Measurements from ENCODE around the gene NPLOC4. TPM values are rescaled to one million over a fixed set of nuclear protein-coding genes. Genes with fewer than 3 reads are reported as not detected.

NPLOC4 gene
- total and polyA plus RNA-seq, 2 donors (not counting 1 experiment from before 2014, with no cell fraction given) = 51.0 to 62.5 TPM

- Histone ChIP-seq H3K79me2 (ENCODE audit: control insufficient read depth, insufficient read depth, low read length) (no peaks in the 10 kb centered on the region), H2AFZ (ENCODE audit: low read length) (no peak overlapping the region), H3K4me2 (ENCODE audit: extremely low read depth, insufficient read depth, low read length) (no peak overlapping the region), H3K9me3 (ENCODE audit: control insufficient read depth, insufficient read depth, low read depth, low read length) (no peaks in the 10 kb centered on the region), H3K27ac (ENCODE audit: insufficient read depth, low read length) (no peak overlapping the region), H3K4me1 (ENCODE audit: control insufficient read depth, extremely low read depth, insufficient read depth, low read length) (peaks cover 22% of the 10 kb centered on the region), H3K9ac (ENCODE audit: insufficient read depth, low read length) (no peak overlapping the region), H4K20me1 (ENCODE audit: control insufficient read depth, extremely low read depth, insufficient read depth, low read length) (no peaks in the 10 kb centered on the region), H3K36me3 (ENCODE audit: control insufficient read depth, insufficient read depth, low read length) (peaks cover 25% of the 10 kb centered on the region), H3K27me3 (ENCODE audit: control insufficient read depth, insufficient read depth, low read length) (no peaks in the 10 kb centered on the region), H3K4me3 (replicated peaks in 1 of 4; ENCODE audit: control extremely low read depth in 1 of 4, insufficient read depth in 1 of 4, low read depth in 3 of 4, low read length in 4 of 4) (no peak overlapping the region)
- TF ChIP-seq EZH2 (IDR thresholded peaks at IDR 0.05; ENCODE audit: low read length, missing control alignments) = no peak
- TF ChIP-seq, protein P1, sequence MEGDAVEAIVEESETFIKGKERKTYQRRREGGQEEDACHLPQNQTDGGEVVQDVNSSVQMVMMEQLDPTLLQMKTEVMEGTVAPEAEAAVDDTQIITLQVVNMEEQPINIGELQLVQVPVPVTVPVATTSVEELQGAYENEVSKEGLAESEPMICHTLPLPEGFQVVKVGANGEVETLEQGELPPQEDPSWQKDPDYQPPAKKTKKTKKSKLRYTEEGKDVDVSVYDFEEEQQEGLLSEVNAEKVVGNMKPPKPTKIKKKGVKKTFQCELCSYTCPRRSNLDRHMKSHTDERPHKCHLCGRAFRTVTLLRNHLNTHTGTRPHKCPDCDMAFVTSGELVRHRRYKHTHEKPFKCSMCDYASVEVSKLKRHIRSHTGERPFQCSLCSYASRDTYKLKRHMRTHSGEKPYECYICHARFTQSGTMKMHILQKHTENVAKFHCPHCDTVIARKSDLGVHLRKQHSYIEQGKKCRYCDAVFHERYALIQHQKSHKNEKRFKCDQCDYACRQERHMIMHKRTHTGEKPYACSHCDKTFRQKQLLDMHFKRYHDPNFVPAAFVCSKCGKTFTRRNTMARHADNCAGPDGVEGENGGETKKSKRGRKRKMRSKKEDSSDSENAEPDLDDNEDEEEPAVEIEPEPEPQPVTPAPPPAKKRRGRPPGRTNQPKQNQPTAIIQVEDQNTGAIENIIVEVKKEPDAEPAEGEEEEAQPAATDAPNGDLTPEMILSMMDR (conservative IDR thresholded peaks at IDR 0.05 in 1 of 2, IDR thresholded peaks at IDR 0.05 in 1 of 2; ENCODE audit: low read depth in 1 of 2, low read length in 2 of 2) = peak; percentile 10 to 19
- no peak for DNase-seq (ENCODE audit: low read depth in 2 of 2)
Measured at GRCh38 chr17:81558941-81559806, 77.7 kb downstream of the NPLOC4 start.

DNA sequence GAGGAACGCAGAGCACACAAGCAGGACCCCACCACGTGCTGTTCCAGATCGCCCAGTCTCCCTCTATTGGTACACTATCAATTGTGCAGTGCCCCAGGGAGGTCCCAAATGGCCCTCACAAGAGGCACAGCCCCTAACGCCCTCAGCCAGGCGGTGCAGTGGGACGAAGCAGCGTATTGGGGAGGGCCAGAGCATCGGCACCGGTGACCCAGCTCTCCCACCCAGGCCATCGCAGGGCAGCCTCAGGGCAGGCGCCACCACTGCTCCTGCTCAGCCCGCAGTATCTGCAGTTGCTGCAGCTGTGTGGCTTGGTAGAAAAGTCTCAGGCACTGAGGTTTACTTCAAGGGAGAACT is 78.8 kb downstream of the NPLOC4 start:
- Histone ChIP-seq H2AFZ (ENCODE audit: low read length) (no peak overlapping the region), H3K27ac (ENCODE audit: insufficient read depth, low read length) (no peak overlapping the region), H3K4me2 (ENCODE audit: extremely low read depth, insufficient read depth, low read length) (no peak overlapping the region), H3K9me3 (ENCODE audit: control insufficient read depth, insufficient read depth, low read depth, low read length) (no peaks in the 10 kb centered on the region), H3K36me3 (ENCODE audit: control insufficient read depth, insufficient read depth, low read length) (peaks cover 25% of the 10 kb centered on the region), H3K9ac (ENCODE audit: insufficient read depth, low read length) (no peak overlapping the region), H3K4me3 (replicated peaks in 1 of 4; ENCODE audit: control extremely low read depth in 1 of 4, insufficient read depth in 1 of 4, low read depth in 3 of 4, low read length in 4 of 4) (no peak overlapping the region), H3K27me3 (ENCODE audit: control insufficient read depth, insufficient read depth, low read length) (no peaks in the 10 kb centered on the region), H4K20me1 (ENCODE audit: control insufficient read depth, extremely low read depth, insufficient read depth, low read length) (no peaks in the 10 kb centered on the region), H3K79me2 (ENCODE audit: control insufficient read depth, insufficient read depth, low read length) (no peaks in the 10 kb centered on the region), H3K4me1 (ENCODE audit: control insufficient read depth, extremely low read depth, insufficient read depth, low read length) (peaks cover 28% of the 10 kb centered on the region)
- DNase-seq (ENCODE audit: low read depth in 2 of 2) = no peak
- TF ChIP-seq, protein P1 (conservative IDR thresholded peaks at IDR 0.05 in 1 of 2, IDR thresholded peaks at IDR 0.05 in 1 of 2; ENCODE audit: low read depth in 1 of 2, low read length in 2 of 2) = no peak
- TF ChIP-seq EZH2 (IDR thresholded peaks at IDR 0.05; ENCODE audit: low read length, missing control alignments) = no peak

DNA sequence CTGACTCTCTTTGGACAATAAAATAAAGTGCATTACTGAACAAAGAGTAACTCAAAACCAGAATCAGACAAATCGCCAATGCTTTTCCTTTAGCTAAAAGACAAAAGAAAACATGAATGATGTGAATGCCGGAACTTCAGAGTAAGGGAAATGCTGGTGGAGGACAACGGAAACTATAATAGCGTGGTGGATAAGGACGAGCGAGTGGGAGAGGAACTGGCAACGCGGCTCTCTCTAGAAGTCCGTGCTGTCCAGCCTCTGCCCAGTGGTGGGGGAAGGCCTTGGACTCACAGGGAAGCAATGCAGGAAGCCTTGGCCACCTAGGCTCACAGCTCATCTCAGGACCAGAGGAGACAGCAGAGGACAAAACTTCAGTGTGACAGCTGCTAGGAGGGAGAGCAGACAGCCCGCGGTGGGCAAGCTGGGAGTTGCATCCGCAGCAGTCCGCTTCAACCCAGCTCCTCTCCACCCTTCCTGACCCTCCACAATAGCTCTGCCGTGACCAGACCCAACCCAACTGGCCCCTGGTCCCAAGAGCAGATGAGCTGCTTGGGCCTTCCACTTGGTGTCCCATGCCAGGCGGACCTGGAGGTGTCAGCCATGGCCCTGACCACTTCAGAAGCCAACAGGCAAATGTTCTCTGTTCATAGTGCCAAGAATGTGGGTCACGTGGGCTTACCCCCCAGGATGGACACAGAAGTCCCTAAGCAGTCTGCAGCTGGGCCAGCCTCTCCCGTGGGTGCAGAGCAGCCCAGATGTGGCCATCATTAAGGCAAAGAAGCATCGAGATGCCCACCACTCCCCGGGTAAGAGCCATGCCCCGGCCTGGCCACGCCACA is 79.4 kb downstream of the NPLOC4 start:
- Histone ChIP-seq H3K9ac (ENCODE audit: insufficient read depth, low read length) (no peak overlapping the region), H3K27me3 (ENCODE audit: control insufficient read depth, insufficient read depth, low read length) (no peaks in the 10 kb centered on the region), H4K20me1 (ENCODE audit: control insufficient read depth, extremely low read depth, insufficient read depth, low read length) (no peaks in the 10 kb centered on the region), H3K9me3 (ENCODE audit: control insufficient read depth, insufficient read depth, low read depth, low read length) (no peaks in the 10 kb centered on the region), H3K4me2 (ENCODE audit: extremely low read depth, insufficient read depth, low read length) (no peak overlapping the region), H3K4me1 (ENCODE audit: control insufficient read depth, extremely low read depth, insufficient read depth, low read length) (peaks cover 28% of the 10 kb centered on the region), H3K27ac (ENCODE audit: insufficient read depth, low read length) (no peak overlapping the region), H3K36me3 (ENCODE audit: control insufficient read depth, insufficient read depth, low read length) (peaks cover 24% of the 10 kb centered on the region), H2AFZ (ENCODE audit: low read length) (no peak overlapping the region), H3K79me2 (ENCODE audit: control insufficient read depth, insufficient read depth, low read length) (no peaks in the 10 kb centered on the region), H3K4me3 (replicated peaks in 1 of 4; ENCODE audit: control extremely low read depth in 1 of 4, insufficient read depth in 1 of 4, low read depth in 3 of 4, low read length in 4 of 4) (no peak overlapping the region)
- no peak for DNase-seq (ENCODE audit: low read depth in 2 of 2)
- TF ChIP-seq, protein P1 (conservative IDR thresholded peaks at IDR 0.05 in 1 of 2, IDR thresholded peaks at IDR 0.05 in 1 of 2; ENCODE audit: low read depth in 1 of 2, low read length in 2 of 2) = no peak
- TF ChIP-seq EZH2 (IDR thresholded peaks at IDR 0.05; ENCODE audit: low read length, missing control alignments) = no peak

All from fibroblast of lung (primary cell).